Kasumi-1 (cell line): ENCODE measurements around the gene POLR2M.

Experiments used
- DNase-seq, 2 experiments: peaks; one replicate each; lab custom pipeline; 2025; lab: John Stamatoyannopoulos, UW

POLR2M gene

GRCh38 chr15:57740048-57740447 lies 33.5 kb downstream of the POLR2M start:
- DNase-seq, result no peak

- no peak for DNase-seq
Measured at GRCh38 chr15:57741089-57741488, 34.6 kb downstream of the POLR2M start.

- peak in 1 of 2 experiments; percentile 5 for DNase-seq
Measured at GRCh38 chr15:57743424-57743823, 36.9 kb downstream of the POLR2M start.

- DNase-seq, result no peak
Measured at GRCh38 chr15:57746786-57747185, 40.3 kb downstream of the POLR2M start.

GRCh38 chr15:57747206-57747896 lies 40.8 kb downstream of the POLR2M start:
- DNase-seq, result no peak

- peak in 1 of 2 experiments; percentile 8 for DNase-seq
Measured at GRCh38 chr15:57751177-57751800, 44.8 kb downstream of the POLR2M start.

GRCh38 chr15:57752436-57752835 lies 45.9 kb downstream of the POLR2M start:
- DNase-seq, result no peak

GRCh38 chr15:57752840-57753239 lies 46.3 kb downstream of the POLR2M start:
- no peak for DNase-seq

- no peak for DNase-seq
Measured at GRCh38 chr15:57756466-57756865, 50.0 kb downstream of the POLR2M start.

GRCh38 chr15:57758560-57758959 lies 52.0 kb downstream of the POLR2M start:
- DNase-seq, result no peak

- no peak for DNase-seq
Measured at GRCh38 chr15:57761562-57761961, 55.0 kb downstream of the POLR2M start.

GRCh38 chr15:57762302-57762701 lies 55.8 kb downstream of the POLR2M start:
- no peak for DNase-seq

- no peak for DNase-seq
Measured at GRCh38 chr15:57763176-57763964, 56.9 kb downstream of the POLR2M start.
